Thyroid gland (tissue), 4 donors: Measurements from ENCODE around the gene FOSL1. TPM values are rescaled to one million over a fixed set of nuclear protein-coding genes. Genes with fewer than 3 reads are reported as not detected.

Experiments used
- DNase-seq, 2 donors: peaks; one replicate each; pipeline ENCODE4 v3.0.0-alpha.2; 2019
- H3K27ac ChIP-seq, 3 donors: fragments of 200-600 bp; sonication (generic); 1 replicate in 2 of 3; 2 replicates in 1 of 3; pipeline ENCODE4 v1.5.1; 2016 to 2019; ENCODE audit warnings: mild to moderate bottlenecking in 1 of 3, moderate library complexity in 1 of 3
- H3K27me3 ChIP-seq: fragments of 200-600 bp; sonication (generic); one replicate; pipeline ENCODE4 v1.5.1; 2019
- H3K36me3 ChIP-seq, 2 donors: fragments of 200-600 bp; sonication (generic); one replicate each; pipeline ENCODE4 v1.5.1; 2016 to 2019
- H3K4me1 ChIP-seq, 2 donors: fragments of 200-600 bp; sonication (generic); one replicate each; pipeline ENCODE4 v1.5.1; 2017 to 2019
- H3K4me3 ChIP-seq, 3 donors: fragments of 200-600 bp; sonication (generic); replicated peaks in 1 of 3; 1 replicate in 2 of 3; 2 replicates in 1 of 3; pipeline ENCODE4 v1.5.1; 2016; ENCODE audit warnings: mild to moderate bottlenecking in 1 of 3
- H3K9me3 ChIP-seq: fragments of 200-600 bp; sonication (generic); one replicate; pipeline ENCODE4 v1.5.1; 2017
- POLR2A ChIP-seq, 2 donors: fragments of 450-650 bp; IDR thresholded peaks; one replicate each; pipeline ENCODE4 v1.6.1; 2017; ENCODE audit warnings: antibody characterized with exemption in 2 of 2, mild to moderate bottlenecking in 2 of 2, moderate library complexity in 1 of 2
- WGBS, 2 donors: methylation state at CpG; one replicate each; pipeline ENCODE4 v1.1.5; 2017; 5-methylcytosine and 5-hydroxymethylcytosine counted together
- intact Hi-C: fragments of 100-400 bp; cut with DNase I; formaldehyde crosslinking; loops from one replicate; pipeline ENCODE4 v1.15.1; 2023
- total RNA-seq, 4 donors: library from RNA; depleted of rRNA; stranded (reverse); fragments of >200 nt; gene quantifications; one replicate each; pipeline ENCODE4 v1.2.3, GENCODE V29; 2016
- TF ChIP-seq, protein P1 (sequence below), 6 experiments: fragments of 200-600 bp in 3 of 6; fragments of 450-650 bp in 3 of 6; sonication (generic) in 3 of 6; IDR thresholded peaks; one replicate each; pipeline ENCODE4 v1.5.1; 2016 to 2019; ENCODE audit warnings: antibody characterized with exemption in 6 of 6, mild to moderate bottlenecking in 2 of 6, inconsistent platforms in 1 of 6, moderate library complexity in 1 of 6

FOSL1 gene
- total RNA-seq, 4 donors from 2014 or later: 0.33 to 1.6 (median 1.5) TPM

DNA sequence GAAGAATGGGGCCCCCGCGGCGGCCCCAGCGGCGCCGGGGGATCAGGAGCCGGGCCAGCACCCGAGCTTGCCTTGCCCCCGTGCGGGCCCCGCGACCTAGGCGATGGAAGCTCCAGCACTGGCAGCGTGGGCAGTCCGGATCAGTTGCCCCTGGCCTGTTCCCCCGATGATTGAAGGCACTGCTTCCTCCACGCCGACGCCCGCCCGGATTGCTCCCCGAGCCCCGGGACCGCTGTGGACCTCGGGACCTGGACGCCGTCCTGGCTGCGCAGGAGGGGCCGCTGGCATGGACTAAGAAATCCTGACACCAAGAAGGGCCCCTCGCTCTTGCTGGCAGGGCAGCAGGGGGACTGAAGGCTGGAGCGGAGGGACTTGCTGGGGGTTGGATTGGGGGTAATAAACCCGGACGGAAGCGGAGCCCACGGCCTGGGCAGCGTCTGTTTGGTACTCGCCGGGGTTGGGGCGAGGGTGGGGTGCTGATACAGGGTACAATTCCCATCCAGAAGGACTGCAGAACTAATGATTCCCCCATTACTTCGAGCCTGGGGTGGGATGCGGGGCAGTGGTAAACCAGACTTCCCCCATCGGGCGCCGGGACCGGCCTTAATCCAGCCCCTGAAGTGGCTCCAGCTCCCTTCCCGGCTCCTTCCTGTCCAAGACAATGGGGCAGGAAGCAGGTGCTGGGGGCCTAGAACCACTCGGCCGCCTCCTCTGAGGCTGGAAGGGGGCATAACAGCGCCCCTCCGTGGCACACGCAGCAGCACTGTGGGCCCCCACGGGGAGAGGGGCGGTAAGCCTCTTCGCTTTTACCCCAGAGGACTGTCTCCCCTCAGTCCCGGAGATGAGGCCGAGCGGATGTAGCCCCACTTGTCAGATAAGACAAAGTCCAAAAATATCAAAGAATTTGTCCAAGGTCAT is 8.7 kb downstream of the FOSL1 start:
- no peaks in the 10 kb centered on the region for H3K9me3 ChIP-seq
- H3K4me1 ChIP-seq: peaks cover 34 to 55% of the 10 kb centered on the region in 2 donors
- no peaks in the 10 kb centered on the region for H3K27me3 ChIP-seq
- no peak for TF ChIP-seq POLR2A (IDR thresholded peaks at IDR 0.05)
- TF ChIP-seq, protein P1, sequence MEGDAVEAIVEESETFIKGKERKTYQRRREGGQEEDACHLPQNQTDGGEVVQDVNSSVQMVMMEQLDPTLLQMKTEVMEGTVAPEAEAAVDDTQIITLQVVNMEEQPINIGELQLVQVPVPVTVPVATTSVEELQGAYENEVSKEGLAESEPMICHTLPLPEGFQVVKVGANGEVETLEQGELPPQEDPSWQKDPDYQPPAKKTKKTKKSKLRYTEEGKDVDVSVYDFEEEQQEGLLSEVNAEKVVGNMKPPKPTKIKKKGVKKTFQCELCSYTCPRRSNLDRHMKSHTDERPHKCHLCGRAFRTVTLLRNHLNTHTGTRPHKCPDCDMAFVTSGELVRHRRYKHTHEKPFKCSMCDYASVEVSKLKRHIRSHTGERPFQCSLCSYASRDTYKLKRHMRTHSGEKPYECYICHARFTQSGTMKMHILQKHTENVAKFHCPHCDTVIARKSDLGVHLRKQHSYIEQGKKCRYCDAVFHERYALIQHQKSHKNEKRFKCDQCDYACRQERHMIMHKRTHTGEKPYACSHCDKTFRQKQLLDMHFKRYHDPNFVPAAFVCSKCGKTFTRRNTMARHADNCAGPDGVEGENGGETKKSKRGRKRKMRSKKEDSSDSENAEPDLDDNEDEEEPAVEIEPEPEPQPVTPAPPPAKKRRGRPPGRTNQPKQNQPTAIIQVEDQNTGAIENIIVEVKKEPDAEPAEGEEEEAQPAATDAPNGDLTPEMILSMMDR (IDR thresholded peaks at IDR 0.05): no peak
- peak overlapping the region; percentile 31 to 66 (median 59) for H3K4me3 ChIP-seq
- no peak for DNase-seq
- H3K27ac ChIP-seq: peak overlapping the region; percentile 83 to 97 (median 83)
- intact Hi-C loops: no loop called here
- WGBS, 2 donors: 16 to 21% methylated on average over 48 to 51 of the region's 57 CpGs
- no peaks in the 10 kb centered on the region for H3K36me3 ChIP-seq

DNA sequence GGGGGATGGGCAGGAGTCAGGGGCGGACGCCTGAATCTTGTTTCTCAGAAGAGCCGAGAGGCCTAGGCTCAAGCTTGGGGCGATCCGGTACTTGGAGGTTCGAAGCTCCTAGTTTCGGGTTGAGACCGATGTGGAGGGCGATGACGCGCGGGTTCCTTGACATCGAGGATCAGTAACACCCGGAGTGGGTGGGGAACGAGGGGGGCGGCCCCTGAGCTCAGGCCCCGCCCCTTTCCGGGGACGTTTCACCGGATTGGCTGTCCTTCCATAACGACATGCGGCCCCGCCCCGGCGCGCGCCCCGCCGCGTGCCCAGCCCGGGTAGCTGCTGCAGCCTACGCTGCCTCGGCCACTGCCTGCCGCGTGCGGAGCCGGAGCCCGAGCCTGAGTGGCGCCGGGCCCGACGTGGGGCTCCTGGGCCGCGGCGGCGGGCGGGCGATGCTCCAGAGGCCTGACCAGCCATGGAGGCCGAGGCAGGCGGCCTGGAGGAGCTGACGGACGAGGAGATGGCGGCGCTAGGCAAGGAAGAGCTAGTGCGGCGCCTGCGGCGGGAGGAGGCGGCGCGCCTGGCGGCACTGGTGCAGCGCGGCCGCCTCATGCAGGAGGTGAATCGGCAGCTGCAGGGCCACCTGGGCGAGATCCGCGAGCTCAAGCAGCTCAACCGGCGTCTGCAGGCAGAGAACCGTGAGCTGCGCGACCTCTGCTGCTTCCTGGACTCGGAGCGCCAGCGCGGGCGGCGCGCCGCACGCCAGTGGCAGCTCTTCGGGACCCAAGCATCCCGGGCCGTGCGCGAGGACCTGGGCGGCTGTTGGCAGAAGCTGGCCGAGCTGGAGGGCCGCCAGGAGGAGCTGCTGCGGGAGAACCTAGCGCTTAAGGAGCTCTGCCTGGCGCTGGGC is 9.6 kb downstream of the FOSL1 start, which contains the start of gene CCDC85B:
CCDC85B (plus strand) TSS at position 350 of the 895 bp plus-strand sequence; CDS start at position 461, 111 bp downstream.
- Histone ChIP-seq H3K27me3 (no peaks in the 10 kb centered on the region), H3K27ac (peak within 1 kb of the TSS; percentile 83 to 97 (median 92)), H3K36me3 (peaks cover 0 to 3% of the 10 kb centered on the region in 2 donors), H3K4me3 (peak within 1 kb of the TSS; percentile 31 to 66 (median 59)), H3K4me1 (peaks cover 34 to 55% of the 10 kb centered on the region in 2 donors), H3K9me3 (no peaks in the 10 kb centered on the region)
- TF ChIP-seq POLR2A (IDR thresholded peaks at IDR 0.05): peak; percentile 77 to 94
- TF ChIP-seq, protein P1 (IDR thresholded peaks at IDR 0.05): peak in 3 of 6 experiments; percentile 9 to 29 (median 11)
- peak; percentile 98 for DNase-seq
- 0 to 3% methylated on average over 8 to 25 of the region's 94 CpGs for WGBS, 2 donors
- intact Hi-C loops: no loop called here

DNA sequence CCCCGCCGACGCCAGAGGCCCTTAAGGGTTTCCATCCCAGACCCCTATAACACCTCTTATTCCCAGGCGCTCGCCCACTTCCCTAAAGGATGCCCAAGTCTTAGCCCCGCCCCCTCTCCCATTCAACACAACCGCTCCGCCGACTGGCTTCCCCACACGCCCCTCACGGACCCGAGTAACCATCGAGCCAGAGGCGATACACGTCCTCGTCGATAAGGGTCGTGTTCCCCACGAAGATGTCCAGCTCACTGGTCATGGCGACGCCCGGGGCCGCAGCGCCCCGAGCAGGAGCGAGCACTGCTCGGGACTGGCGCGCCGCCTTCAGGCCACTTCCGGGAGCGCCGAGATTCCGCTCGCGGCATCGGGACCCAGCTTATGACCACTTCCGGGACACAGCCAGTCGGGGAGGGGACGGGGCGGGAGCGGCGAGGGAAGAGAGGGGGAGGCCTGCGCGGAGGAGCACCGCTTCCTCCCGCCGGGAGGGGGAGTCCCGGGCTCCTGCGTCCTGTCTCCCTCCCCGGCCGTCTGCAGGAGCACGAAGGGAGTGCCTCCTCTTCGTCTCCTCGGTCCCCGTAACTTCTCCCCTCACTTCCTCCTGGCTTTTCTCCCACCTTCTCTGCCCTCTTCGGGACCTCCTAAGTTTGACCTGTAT is 11.9 kb downstream of the FOSL1 start, which contains the start of gene FIBP:
FIBP (minus strand) TSS at position 309 of the 652 bp plus-strand sequence; CDS start at position 256, 53 bp downstream.
- H3K4me1 ChIP-seq: peaks cover 34 to 48% of the 10 kb centered on the region in 2 donors
- H3K4me3 ChIP-seq: peak within 1 kb of the TSS; percentile 41 to 69 (median 55)
- H3K36me3 ChIP-seq: peaks cover 10 to 11% of the 10 kb centered on the region in 2 donors
- no peaks in the 10 kb centered on the region for H3K9me3 ChIP-seq
- H3K27ac ChIP-seq: peak within 1 kb of the TSS; percentile 82 to 97 (median 92)
- WGBS, 2 donors: 0 to 1% methylated on average over 25 to 28 of the region's 57 CpGs
- intact Hi-C loops: no loop called here
- DNase-seq: peak; percentile 97 to 99
- H3K27me3 ChIP-seq: no peaks in the 10 kb centered on the region
- TF ChIP-seq POLR2A (IDR thresholded peaks at IDR 0.05): peak; percentile 5 to 87
- TF ChIP-seq, protein P1 (IDR thresholded peaks at IDR 0.05): peak; percentile 69 to 94 (median 83)

DNA sequence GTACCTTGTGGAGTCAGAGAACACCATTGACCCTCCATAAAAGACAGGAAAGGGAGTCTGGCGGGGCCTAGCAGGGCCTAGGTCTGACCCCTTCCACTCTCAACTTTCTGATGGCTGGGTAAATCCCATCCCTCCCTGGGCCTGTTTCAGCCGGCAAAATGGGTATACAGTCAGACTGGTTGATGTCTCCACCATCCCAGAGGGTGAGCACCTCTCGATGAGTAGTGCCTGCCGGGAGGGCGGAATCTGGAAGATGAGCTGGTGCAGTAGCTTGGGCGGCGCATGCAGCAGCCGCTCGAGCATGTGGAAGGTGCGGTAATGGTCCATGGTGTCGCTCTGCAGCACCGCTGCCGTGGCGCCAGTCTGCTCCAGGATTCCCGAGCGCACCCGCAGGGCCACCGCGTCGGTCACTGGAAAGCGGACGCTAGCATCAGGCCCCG is 12.4 kb downstream of the FOSL1 start:
- Histone ChIP-seq H3K4me1 (peaks cover 34 to 43% of the 10 kb centered on the region in 2 donors), H3K9me3 (no peaks in the 10 kb centered on the region), H3K27ac (peak overlapping the region; percentile 62 to 97 (median 92)), H3K4me3 (peak overlapping the region; percentile 41 to 69 (median 55)), H3K36me3 (peaks cover 12 to 16% of the 10 kb centered on the region in 2 donors), H3K27me3 (no peaks in the 10 kb centered on the region)
- intact Hi-C loops: loop anchor here (2.0 kb wide), 1 partner anchor 101 kb away; no protein-coding TSS in a partner anchor
- TF ChIP-seq POLR2A (IDR thresholded peaks at IDR 0.05): no peak
- TF ChIP-seq, protein P1 (IDR thresholded peaks at IDR 0.05): no peak
- DNase-seq: no peak
- 5 to 100% methylated on average over 1 to 8 of the region's 23 CpGs for WGBS, 2 donors
